GM18526 (cell line): ENCODE results near the gene HTR2B.

ENCODE experiments used
- POLR2A ChIP-seq: IDR thresholded peaks from 3 replicates; pipeline ENCODE4 v1.6.1; 2011; ENCODE audit not compliant: insufficient read length; ENCODE audit errors: extremely low read depth

Gene HTR2B

DNA sequence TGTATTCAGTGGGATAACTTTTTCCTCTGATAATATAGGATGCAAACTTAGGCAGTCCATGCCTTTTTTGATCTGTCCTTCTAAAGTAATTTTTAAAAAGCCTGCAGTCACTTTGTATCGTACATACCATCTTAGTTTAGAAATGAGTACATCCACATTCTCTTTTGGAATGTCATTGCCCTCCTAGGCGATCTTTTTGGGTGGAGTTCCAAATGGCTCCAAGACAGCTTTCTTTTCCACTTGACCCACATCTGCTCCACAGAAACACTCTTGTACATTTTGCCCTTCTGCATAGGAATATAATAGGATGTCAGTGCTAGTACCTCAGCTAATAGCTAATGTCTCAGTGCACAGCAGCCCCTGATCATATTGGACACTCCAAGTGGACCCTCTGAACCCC is 21.8 kb upstream of the HTR2B start:
- no peak for TF ChIP-seq POLR2A

- no peak for TF ChIP-seq POLR2A
These were observed 20.1 kb upstream of the HTR2B start for GRCh38 chr2:231144896-231145295.

DNA sequence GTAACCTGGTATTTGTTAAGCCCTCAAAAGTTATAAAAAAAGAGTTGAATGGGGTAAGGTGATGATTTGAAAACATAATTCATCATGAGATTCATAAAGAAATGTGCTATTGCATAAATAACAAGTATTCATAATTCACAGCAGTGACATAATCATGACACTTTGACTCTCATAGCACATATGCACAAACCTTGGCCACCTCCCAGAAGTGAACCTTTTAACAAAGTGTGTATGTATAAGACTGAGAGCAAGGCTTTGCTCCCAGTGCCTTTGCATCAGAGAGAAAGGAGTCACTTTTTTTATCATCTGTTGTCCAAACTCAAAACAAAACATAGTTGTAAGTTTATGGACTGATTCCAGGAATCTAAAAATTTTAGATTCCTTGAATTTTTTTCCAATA is 15.0 kb upstream of the HTR2B start:
- TF ChIP-seq POLR2A = no peak

- TF ChIP-seq POLR2A = no peak
These were observed 13.9 kb upstream of the HTR2B start for GRCh38 chr2:231138699-231139098.

- no peak for TF ChIP-seq POLR2A
These were observed 10.2 kb upstream of the HTR2B start for GRCh38 chr2:231134910-231135655.

DNA sequence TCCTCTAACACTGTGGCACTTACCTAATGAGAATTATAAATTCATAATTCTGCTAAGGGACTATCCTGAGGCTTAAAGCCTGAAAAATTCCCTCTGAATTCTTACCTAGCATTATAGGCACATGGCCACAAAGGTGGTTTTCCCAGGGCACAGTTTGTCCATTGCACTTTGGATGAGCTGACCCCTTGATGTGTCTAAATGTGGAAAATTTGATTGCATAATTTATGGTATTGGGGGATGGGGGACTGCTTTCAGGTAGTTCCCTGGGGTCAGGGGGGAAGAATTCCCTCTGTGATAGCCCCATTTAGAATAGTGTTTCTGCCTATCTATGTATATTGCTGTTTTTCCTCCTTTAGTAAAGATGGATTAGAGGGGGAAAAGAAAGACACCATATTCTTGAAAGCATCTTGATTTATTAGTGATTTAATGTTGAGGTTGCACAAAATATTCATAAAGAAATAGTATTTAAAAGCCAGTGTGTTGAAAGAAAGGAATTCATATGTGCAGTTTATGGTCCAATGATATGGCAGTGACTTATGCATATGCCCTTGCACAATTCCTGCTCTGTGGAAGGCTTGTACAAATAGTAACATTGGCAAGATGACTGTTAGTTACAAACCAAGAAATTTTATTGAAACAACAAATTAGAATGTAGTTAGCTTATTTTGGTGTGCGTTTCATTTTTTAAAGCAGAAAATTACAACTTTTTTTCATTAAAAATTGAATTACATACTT is 8.7 kb upstream of the HTR2B start:
- TF ChIP-seq POLR2A = no peak

DNA sequence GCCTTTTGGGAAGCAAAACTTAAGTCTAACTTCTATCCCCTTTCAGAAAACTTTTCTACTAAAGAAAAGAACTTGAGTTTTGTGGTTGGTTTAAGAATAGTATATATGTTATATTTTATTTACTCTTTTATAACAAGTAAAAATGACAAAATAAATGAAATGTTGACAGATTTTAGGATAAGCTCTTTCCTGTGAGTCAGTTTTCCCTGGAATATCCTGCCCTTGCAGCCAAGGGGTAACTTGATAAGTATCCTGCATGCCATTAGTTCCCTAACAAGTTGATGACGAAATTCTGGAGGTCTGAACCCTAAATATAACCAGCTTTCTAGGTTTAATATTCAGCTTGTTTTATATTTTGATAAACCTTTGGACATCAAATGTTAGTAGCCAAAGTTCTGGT is 7.3 kb upstream of the HTR2B start:
- TF ChIP-seq POLR2A = no peak

- no peak for TF ChIP-seq POLR2A
These were observed 5.7 kb upstream of the HTR2B start for GRCh38 chr2:231130336-231131056.

DNA sequence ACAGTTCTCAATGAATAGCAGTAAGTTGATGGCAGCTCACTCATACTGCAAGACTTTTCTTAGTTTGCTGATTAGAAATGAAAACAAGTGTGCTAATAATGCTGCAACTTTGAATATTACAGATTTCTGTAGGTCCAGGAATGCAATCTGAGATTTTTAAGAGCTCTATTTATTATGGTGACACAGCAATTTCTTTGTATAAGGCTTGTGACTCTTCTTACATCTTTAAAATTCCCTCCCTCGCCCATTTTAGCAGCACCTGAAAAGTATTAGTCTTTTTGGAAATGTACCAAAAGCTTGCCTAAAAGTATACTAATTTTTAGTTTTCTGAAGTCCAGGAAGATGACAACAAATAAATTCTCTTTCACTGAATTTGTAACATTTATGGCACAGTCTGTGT is 4.4 kb upstream of the HTR2B start:
- no peak for TF ChIP-seq POLR2A

DNA sequence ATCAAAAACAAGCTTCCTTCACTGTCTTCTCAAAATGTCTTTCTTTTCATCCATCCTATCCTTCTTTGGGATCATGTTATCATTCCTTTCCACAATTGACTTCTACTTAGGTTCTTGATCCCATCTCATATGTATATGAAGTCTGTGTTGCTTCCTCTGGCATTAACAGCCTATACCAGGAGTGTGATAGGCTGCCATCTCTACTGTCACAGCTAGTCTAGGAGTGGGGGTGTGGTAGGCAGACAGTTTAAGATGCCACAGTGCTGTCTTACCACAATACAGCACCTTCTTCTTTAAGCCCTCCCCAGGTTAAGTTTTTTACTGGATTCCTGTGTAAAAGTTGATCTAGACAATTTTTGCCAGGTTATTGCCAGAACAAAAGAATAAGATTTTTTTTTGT is 3.7 kb upstream of the HTR2B start:
- no peak for TF ChIP-seq POLR2A

GRCh38 chr2:231127936-231128335 is 3.1 kb upstream of the HTR2B start:
- no peak for TF ChIP-seq POLR2A

- no peak for TF ChIP-seq POLR2A
These were observed 2.6 kb upstream of the HTR2B start for GRCh38 chr2:231127480-231127879.

DNA sequence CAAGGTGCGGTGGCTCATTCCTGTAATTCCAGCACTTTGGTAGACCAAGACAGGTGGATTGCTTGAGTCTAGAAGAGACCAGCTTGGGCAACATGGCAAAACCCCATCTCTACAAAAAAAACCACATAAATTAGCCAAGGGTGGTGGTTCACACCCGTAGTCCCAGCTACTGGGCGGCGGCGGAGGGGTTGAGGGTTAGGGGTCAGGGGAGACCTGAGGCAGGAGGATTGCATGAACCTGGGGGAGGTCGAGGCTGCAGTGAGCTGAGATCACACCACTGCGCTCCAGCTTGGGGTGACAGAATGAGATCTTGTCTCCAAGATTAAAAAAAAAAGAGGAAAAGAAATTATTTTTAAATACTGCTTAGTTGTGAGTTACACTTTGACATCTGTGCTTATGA is 1.3 kb upstream of the HTR2B start:
- TF ChIP-seq POLR2A = no peak

GRCh38 chr2:231123362-231123898 is 1.4 kb downstream of the HTR2B start:
- no peak for TF ChIP-seq POLR2A

DNA sequence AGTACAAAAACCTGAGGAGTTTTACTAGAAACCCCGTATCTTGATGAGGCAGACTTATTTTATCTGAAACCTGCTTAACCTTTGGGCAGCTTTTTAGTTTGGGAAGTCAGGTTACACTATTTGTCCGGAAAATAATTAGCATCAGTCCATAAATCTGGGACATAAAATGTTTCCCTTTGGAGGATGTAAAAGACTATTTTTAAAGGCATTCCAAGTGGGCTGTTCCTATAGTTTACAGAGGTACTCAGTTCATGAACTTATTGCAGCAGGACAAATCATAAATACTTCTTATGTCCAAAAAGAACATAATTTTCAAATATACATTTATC is 6.3 kb downstream of the HTR2B start:
- no peak for TF ChIP-seq POLR2A
